ENCODE measurements around the gene PSME2. TPM values are rescaled to one million over a fixed set of nuclear protein-coding genes. Genes with fewer than 3 reads are reported as not detected.
A peak's percentile ranks its signal among the peaks of the same experiment; 100 is the strongest.

The PSME2 gene
- total RNA-seq, 1 donor from 2014 or later, result 125 TPM

DNA sequence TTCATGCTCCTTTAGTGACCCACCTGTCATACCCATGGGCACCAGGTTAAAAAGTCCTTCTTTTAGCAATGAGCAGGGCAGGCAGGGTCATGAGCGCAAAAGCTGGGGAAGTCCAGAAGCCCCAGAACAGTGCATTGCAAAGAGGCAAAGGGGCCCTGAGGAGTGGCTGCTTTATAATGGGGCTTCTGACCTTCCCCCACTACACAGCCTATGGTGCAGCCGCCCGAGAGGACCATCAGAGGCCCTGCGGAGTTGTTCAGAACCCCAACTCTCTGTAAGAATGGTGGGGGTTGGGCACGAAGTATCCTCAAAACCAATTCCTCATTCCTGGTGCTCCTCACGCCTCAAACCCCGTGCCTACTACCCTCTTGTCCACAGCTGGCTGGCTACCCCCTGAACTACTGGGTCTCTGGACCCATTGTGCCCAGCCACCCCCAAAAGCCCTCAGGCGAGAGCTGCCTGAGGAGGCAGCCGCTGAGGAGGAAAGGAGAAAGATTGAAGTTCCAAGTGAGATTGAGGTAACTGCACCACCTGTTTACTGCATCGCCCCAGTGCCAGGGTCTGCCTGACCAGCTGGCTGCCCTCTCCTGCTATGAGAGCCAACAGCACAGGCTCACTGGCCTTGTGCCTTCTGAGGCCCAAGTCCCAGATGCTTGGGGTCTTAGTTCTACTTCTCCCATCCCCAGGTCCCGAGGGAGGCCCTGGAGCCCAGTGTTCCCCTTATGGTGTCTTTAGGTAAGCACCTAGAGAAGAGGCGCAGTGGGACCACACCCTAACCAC, 32.2 kb upstream of the PSME2 start:
- H3K4me3 Mint-ChIP-seq, result peak overlapping the region; percentile 72
- peaks cover 10% of the 10 kb centered on the region for H3K36me3 Mint-ChIP-seq (ENCODE audit: low read depth)
- H3K27me3 Mint-ChIP-seq (ENCODE audit: low read depth), result peaks cover 2% of the 10 kb centered on the region
- H3K27ac Mint-ChIP-seq (ENCODE audit: unreplicated experiment), result no peak overlapping the region
- TF ChIP-seq, protein P1, sequence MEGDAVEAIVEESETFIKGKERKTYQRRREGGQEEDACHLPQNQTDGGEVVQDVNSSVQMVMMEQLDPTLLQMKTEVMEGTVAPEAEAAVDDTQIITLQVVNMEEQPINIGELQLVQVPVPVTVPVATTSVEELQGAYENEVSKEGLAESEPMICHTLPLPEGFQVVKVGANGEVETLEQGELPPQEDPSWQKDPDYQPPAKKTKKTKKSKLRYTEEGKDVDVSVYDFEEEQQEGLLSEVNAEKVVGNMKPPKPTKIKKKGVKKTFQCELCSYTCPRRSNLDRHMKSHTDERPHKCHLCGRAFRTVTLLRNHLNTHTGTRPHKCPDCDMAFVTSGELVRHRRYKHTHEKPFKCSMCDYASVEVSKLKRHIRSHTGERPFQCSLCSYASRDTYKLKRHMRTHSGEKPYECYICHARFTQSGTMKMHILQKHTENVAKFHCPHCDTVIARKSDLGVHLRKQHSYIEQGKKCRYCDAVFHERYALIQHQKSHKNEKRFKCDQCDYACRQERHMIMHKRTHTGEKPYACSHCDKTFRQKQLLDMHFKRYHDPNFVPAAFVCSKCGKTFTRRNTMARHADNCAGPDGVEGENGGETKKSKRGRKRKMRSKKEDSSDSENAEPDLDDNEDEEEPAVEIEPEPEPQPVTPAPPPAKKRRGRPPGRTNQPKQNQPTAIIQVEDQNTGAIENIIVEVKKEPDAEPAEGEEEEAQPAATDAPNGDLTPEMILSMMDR (conservative IDR thresholded peaks at IDR 0.05), result no peak
- peaks cover 11% of the 10 kb centered on the region for H3K4me1 Mint-ChIP-seq
- no peak for DNase-seq (ENCODE audit: low read depth, low spot score)
- H3K9me3 Mint-ChIP-seq, result no peaks in the 10 kb centered on the region

DNA sequence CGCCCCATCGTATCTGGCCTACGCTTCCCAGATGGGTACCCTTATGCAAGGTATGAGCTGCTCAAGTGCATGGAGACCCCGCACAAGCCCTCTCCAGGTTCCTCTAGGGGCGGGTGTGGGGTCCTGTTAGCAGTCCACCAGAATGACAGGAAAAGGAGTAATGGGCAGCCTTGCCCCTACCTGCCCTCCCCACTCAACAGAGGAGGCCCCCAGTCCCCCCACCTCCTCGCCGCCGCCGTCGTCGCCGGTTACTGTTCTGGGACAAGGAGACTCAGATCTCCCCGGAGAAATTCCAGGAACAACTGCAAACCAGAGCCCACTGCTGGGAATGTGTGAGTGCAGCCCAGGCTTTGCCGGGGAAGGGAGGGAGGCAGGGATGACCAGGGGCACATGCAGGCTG, 31.5 kb upstream of the PSME2 start:
- H3K27ac Mint-ChIP-seq (ENCODE audit: unreplicated experiment), result no peak overlapping the region
- H3K27me3 Mint-ChIP-seq (ENCODE audit: low read depth), result peaks cover 2% of the 10 kb centered on the region
- peaks cover 10% of the 10 kb centered on the region for H3K36me3 Mint-ChIP-seq (ENCODE audit: low read depth)

GRCh38 chr14:24177041-24177825, 30.8 kb upstream of the PSME2 start:
- peaks cover 7% of the 10 kb centered on the region for H3K36me3 Mint-ChIP-seq (ENCODE audit: low read depth)
- no peak for DNase-seq (ENCODE audit: low read depth, low spot score)
- no peaks in the 10 kb centered on the region for H3K9me3 Mint-ChIP-seq
- TF ChIP-seq, protein P1 (conservative IDR thresholded peaks at IDR 0.05), result no peak
- H3K27me3 Mint-ChIP-seq (ENCODE audit: low read depth), result peaks cover 2% of the 10 kb centered on the region
- no peak overlapping the region for H3K27ac Mint-ChIP-seq (ENCODE audit: unreplicated experiment)
- H3K4me1 Mint-ChIP-seq, result peaks cover 22% of the 10 kb centered on the region
- H3K4me3 Mint-ChIP-seq, result peak overlapping the region; percentile 59

More for the DNA sequence above, 31.5 kb upstream of the PSME2 start:
- TF ChIP-seq, protein P1 (conservative IDR thresholded peaks at IDR 0.05), result no peak
- DNase-seq (ENCODE audit: low read depth, low spot score), result no peak
- no peaks in the 10 kb centered on the region for H3K9me3 Mint-ChIP-seq
- no peak overlapping the region for H3K4me3 Mint-ChIP-seq
- H3K4me1 Mint-ChIP-seq, result peaks cover 18% of the 10 kb centered on the region

GRCh38 chr14:24176599-24176998, 30.2 kb upstream of the PSME2 start:
- Mint-ChIP-seq H3K4me1 (peaks cover 24% of the 10 kb centered on the region), H3K9me3 (no peaks in the 10 kb centered on the region), H3K27ac (ENCODE audit: unreplicated experiment) (no peak overlapping the region), H3K27me3 (ENCODE audit: low read depth) (peaks cover 2% of the 10 kb centered on the region), H3K4me3 (peak overlapping the region; percentile 59), H3K36me3 (ENCODE audit: low read depth) (peaks cover 7% of the 10 kb centered on the region)
- no peak for DNase-seq (ENCODE audit: low read depth, low spot score)
- TF ChIP-seq, protein P1 (conservative IDR thresholded peaks at IDR 0.05), result no peak

GRCh38 chr14:24172871-24173281, 26.5 kb upstream of the PSME2 start:
- Mint-ChIP-seq H3K9me3 (no peaks in the 10 kb centered on the region), H3K27me3 (ENCODE audit: low read depth) (no peaks in the 10 kb centered on the region), H3K4me3 (peak overlapping the region; percentile 92), H3K36me3 (ENCODE audit: low read depth) (peaks cover 7% of the 10 kb centered on the region), H3K27ac (ENCODE audit: unreplicated experiment) (peak overlapping the region; percentile 65), H3K4me1 (peaks cover 25% of the 10 kb centered on the region)
- TF ChIP-seq, protein P1 (conservative IDR thresholded peaks at IDR 0.05), result no peak
- no peak for DNase-seq (ENCODE audit: low read depth, low spot score)

Measured in neural crest cell (in vitro differentiated cells).